Endodermal cell (in vitro differentiated cells): ENCODE data around the gene FANCB. TPM values are rescaled to one million over a fixed set of nuclear protein-coding genes. Genes with fewer than 3 reads are reported as not detected.

Experiments used
- DNase-seq: peaks from one replicate; pipeline ENCODE4 v3.0.0-alpha.2; 2017
- H3K27ac ChIP-seq: 2 replicates; pipeline ENCODE4 v1.5.1; 2013; ENCODE audit warnings: mild to moderate bottlenecking, low read depth, low read length, moderate library complexity
- H3K27me3 ChIP-seq: 2 replicates; pipeline ENCODE4 v1.6.1; 2013; ENCODE audit warnings: mild to moderate bottlenecking, low read length, moderate library complexity; ENCODE audit not compliant: insufficient read depth, control insufficient read depth, poor library complexity, severe bottlenecking
- H3K36me3 ChIP-seq: 2 replicates; pipeline ENCODE4 v1.7.0; 2013; ENCODE audit warnings: mild to moderate bottlenecking, low read length, moderate library complexity; ENCODE audit not compliant: control insufficient read depth, insufficient read depth
- H3K4me1 ChIP-seq: one replicate; pipeline ENCODE4 v1.7.0; 2013; ENCODE audit warnings: low read length; ENCODE audit not compliant: control insufficient read depth, insufficient read depth
- H3K4me3 ChIP-seq: 2 replicates; pipeline ENCODE4 v1.5.1; 2013; ENCODE audit warnings: mild to moderate bottlenecking, low read length, moderate library complexity
- H3K9ac ChIP-seq: 2 replicates; pipeline ENCODE4 v1.6.1; 2013; ENCODE audit warnings: mild to moderate bottlenecking, low read length, moderate library complexity; ENCODE audit not compliant: poor library complexity, severe bottlenecking; ENCODE audit errors: extremely low read depth
- H3K9me3 ChIP-seq: 2 replicates; pipeline ENCODE4 v1.6.1; 2013; ENCODE audit warnings: mild to moderate bottlenecking, low read length, moderate library complexity; ENCODE audit not compliant: control insufficient read depth
- H3K27ac Mint-ChIP-seq: 2 replicates; pipeline ENCODE4 v1.8.0; 2020; ENCODE audit warnings: mixed read lengths
- H3K27me3 Mint-ChIP-seq: 2 replicates; pipeline ENCODE4 v1.8.0; 2021; ENCODE audit warnings: mild to moderate bottlenecking, mixed read lengths; ENCODE audit not compliant: insufficient read depth
- H3K36me3 Mint-ChIP-seq: 2 replicates; pipeline ENCODE4 v1.8.0; 2020; ENCODE audit warnings: low read depth, mixed read lengths
- H3K4me1 Mint-ChIP-seq: 2 replicates; pipeline ENCODE4 v1.8.0; 2020; ENCODE audit warnings: mixed read lengths
- H3K4me3 Mint-ChIP-seq: 2 replicates; pipeline ENCODE4 v1.8.0; 2020; ENCODE audit warnings: mild to moderate bottlenecking, moderate library complexity, mixed read lengths
- H3K9me3 Mint-ChIP-seq: 2 replicates; pipeline ENCODE4 v1.8.0; 2020; ENCODE audit warnings: mild to moderate bottlenecking, mixed read lengths
- CTCF ChIP-seq: fragments of 200-600 bp; sonication (generic); conservative IDR thresholded peaks from 2 replicates; pipeline ENCODE4 v1.5.0; 2021; ENCODE audit warnings: antibody characterized with exemption, mild to moderate bottlenecking
- WGBS, 2 experiments: methylation state at CpG; one replicate each; pipeline versions ENCODE4 v1.1.5 to v1.1.7; 2013; ENCODE audit warnings: missing lambda C conversion rate in 2 of 2, mixed read lengths in 1 of 2; ENCODE audit not compliant: insufficient coverage in 1 of 2, insufficient read length in 1 of 2; 5-methylcytosine and 5-hydroxymethylcytosine counted together
- total RNA-seq, 2 donors: library from RNA; stranded (reverse); fragmentation: NEBNext Ultra II Directional in 1 of 2; extraction: Animal tissue kit (Norgen Biotek cat#: 25700) in 1 of 2; gene quantifications; 2 replicates in 1 of 2; 3 replicates in 1 of 2; pipeline ENCODE4 v1.2.1, GENCODE V29; 2021

Gene FANCB
- total RNA-seq, 2 donors from 2014 or later = 12.8 to 15.2 TPM

GRCh38 chrX:14871767-14872166, 1.1 kb downstream of the FANCB start:
- no peaks in the 10 kb centered on the region for H3K27me3 ChIP-seq
- no peak overlapping the region for H3K27ac Mint-ChIP-seq
- H3K36me3 ChIP-seq = peaks cover 21% of the 10 kb centered on the region
- 100% methylated on average over 1 of the region's 1 CpG; no CpG with 5 or more reads in 1 of the 2 experiments for WGBS, 2 experiments
- H3K27me3 Mint-ChIP-seq = no peaks in the 10 kb centered on the region
- H3K9me3 Mint-ChIP-seq = peaks cover 42% of the 10 kb centered on the region
- no peak overlapping the region for H3K9ac ChIP-seq
- no peaks in the 10 kb centered on the region for H3K4me1 ChIP-seq
- no peak overlapping the region for H3K27ac ChIP-seq
- peak overlapping the region; percentile 75 for H3K4me3 Mint-ChIP-seq
- H3K4me3 ChIP-seq = peak overlapping the region; percentile 79
- H3K4me1 Mint-ChIP-seq = no peaks in the 10 kb centered on the region
- no peak for TF ChIP-seq CTCF
- H3K36me3 Mint-ChIP-seq = peaks cover 22% of the 10 kb centered on the region
- peaks cover 16% of the 10 kb centered on the region for H3K9me3 ChIP-seq
- DNase-seq = no peak

- Histone ChIP-seq H3K9ac (no peak overlapping the region), H3K36me3 (peaks cover 30% of the 10 kb centered on the region), H3K4me3 (no peak overlapping the region), H3K9me3 (peaks cover 16% of the 10 kb centered on the region), H3K27me3 (no peaks in the 10 kb centered on the region), H3K27ac (no peak overlapping the region), H3K4me1 (no peaks in the 10 kb centered on the region)
- Mint-ChIP-seq H3K27ac (no peak overlapping the region), H3K27me3 (no peaks in the 10 kb centered on the region), H3K4me1 (no peaks in the 10 kb centered on the region), H3K36me3 (peaks cover 27% of the 10 kb centered on the region), H3K9me3 (peaks cover 47% of the 10 kb centered on the region), H3K4me3 (no peak overlapping the region)
- 89% methylated on average over 1 of the region's 1 CpG; no CpG with 5 or more reads in 1 of the 2 experiments for whole genome bisulfite sequencing, 2 experiments
- no peak for TF ChIP-seq CTCF
- DNase-seq = no peak
These were observed 7.7 kb downstream of the FANCB start for GRCh38 chrX:14865201-14865600.

GRCh38 chrX:14864631-14865030, 8.2 kb downstream of the FANCB start:
- no peak overlapping the region for H3K4me3 ChIP-seq

More at GRCh38 chrX:14864631-14865030, 8.2 kb downstream of the FANCB start:
- H3K27me3 Mint-ChIP-seq = no peaks in the 10 kb centered on the region
- no peak for TF ChIP-seq CTCF
- H3K9me3 ChIP-seq = peaks cover 16% of the 10 kb centered on the region
- 100% methylated on average over 1 of the region's 1 CpG; no CpG with 5 or more reads in 1 of the 2 experiments for WGBS, 2 experiments
- H3K36me3 Mint-ChIP-seq = peaks cover 27% of the 10 kb centered on the region
- H3K27ac Mint-ChIP-seq = no peak overlapping the region
- H3K4me1 Mint-ChIP-seq = no peaks in the 10 kb centered on the region
- H3K4me1 ChIP-seq = no peaks in the 10 kb centered on the region
- H3K27ac ChIP-seq = no peak overlapping the region
- H3K27me3 ChIP-seq = no peaks in the 10 kb centered on the region
- no peak overlapping the region for H3K4me3 Mint-ChIP-seq
- no peak overlapping the region for H3K9ac ChIP-seq
- peaks cover 30% of the 10 kb centered on the region for H3K36me3 ChIP-seq
- no peak for DNase-seq
- peaks cover 52% of the 10 kb centered on the region for H3K9me3 Mint-ChIP-seq
